Thyroid gland (tissue), 4 donors: ENCODE measurements around the gene TSFM.

Source experiments
- CTCF ChIP-seq, 6 experiments: fragments of 200-600 bp in 3 of 6; fragments of 450-650 bp in 3 of 6; sonication (generic) in 3 of 6; IDR thresholded peaks; one replicate each; pipeline ENCODE4 v1.5.1; 2016 to 2019; ENCODE audit warnings: antibody characterized with exemption in 6 of 6, mild to moderate bottlenecking in 2 of 6, inconsistent platforms in 1 of 6, moderate library complexity in 1 of 6
- POLR2A ChIP-seq, 2 donors: fragments of 450-650 bp; IDR thresholded peaks; one replicate each; pipeline ENCODE4 v1.6.1; 2017; ENCODE audit warnings: antibody characterized with exemption in 2 of 2, mild to moderate bottlenecking in 2 of 2, moderate library complexity in 1 of 2

DNA sequence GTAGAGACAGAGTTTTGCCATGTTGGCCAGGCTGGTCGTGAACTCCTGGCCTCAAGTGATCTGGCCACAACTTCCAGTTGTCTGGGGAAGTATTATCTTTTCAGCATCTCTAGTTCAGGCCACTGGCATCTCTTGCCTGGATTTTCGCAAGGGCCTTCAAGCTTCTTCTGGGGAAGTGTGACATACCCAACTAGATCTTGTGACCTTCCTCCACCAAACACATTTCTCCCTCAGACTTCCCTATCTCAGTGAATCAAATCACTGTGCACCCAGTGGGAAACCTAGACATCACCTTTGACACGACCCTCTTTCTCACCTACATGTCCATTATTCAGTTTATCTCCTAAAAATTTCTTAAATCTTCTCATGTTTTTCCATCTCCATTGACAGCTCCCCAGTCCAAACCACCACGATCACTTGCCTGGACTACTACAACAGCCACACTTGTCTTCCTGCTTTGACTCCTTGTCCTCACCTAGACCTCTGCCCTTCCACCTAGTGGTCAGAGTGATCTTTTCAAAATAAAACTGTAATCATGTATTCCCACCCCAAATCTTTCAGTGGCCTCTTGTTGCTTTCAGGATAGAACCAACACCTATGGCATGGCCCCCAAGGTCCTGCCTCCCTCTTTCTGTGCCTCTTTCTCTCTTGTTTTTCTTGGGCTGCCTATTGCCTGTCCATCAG is 6.9 kb upstream of the TSFM start:
- TF ChIP-seq CTCF (IDR thresholded peaks at IDR 0.05) (no peak), POLR2A (IDR thresholded peaks at IDR 0.05) (no peak)
